Astrocyte of the spinal cord (primary cell): ENCODE data around the gene NWD2.
A peak's percentile ranks its signal among the peaks of the same experiment; 100 is the strongest.
"Not testable (repeated sequence)": the region's sequence is repeated elsewhere in the genome, so short reads cannot be mapped to it uniquely, and the experiment has no call there.

ENCODE experiments used
- DNase-seq: peaks from one replicate; pipeline ENCODE4 v3.0.0; 2011; ENCODE audit warnings: low read depth, low spot score
- H3K4me3 ChIP-seq: 2 replicates; pipeline ENCODE4 v1.5.1; 2011; ENCODE audit warnings: low read depth, mild to moderate bottlenecking, low read length, moderate library complexity
- CTCF ChIP-seq: IDR thresholded peaks from 2 replicates; pipeline ENCODE4 v1.5.1; 2012; ENCODE audit warnings: low read depth, mild to moderate bottlenecking, low read length, inconsistent platforms
- in situ Hi-C: cut with HindIII; loops from 2 replicates; pipeline ENCODE4 v1.10.0; 2017; ENCODE audit warnings: low sequenced_read_pairs

The NWD2 gene

DNA sequence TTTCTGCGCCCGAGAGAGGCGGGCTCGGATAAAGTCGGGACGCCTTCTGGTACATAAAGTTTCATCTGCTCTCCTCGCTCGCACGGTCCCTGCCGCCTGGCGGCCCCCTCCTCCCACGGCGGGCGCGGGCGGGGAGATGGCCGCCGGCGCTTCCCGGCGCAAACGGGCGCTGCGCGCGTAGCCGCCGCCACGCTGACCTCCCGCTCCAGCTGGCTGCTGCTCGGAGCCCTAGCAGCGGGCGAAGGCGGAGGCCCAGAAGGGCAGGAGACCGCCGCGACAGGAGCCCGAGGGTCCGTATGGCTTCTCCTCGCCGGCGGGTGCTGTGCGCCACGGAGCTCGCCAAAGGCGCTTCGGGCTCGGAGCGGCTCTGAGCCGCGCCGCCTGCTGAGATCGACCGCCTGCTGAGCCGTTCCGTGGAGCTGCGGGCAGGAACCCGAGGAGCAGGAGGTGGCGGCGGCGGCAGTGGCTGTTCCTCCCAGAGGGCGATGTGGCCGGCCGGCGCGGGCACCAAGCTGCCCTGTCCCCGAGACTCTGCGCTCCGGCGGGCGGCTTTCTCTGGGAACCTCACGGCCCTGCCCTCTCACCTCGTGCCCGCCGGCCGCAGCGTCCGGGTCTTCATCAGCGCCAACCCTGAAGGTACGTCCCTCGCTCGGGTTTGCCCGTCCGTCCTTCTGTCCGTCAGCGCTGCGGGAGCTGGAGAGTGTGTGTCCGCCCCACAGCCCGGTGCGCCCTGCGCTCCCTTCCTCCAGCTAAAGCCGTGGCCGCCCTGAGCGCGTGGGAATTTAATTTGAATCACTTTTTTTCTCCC lies at the start of gene NWD2:
Gene NWD2, plus strand, starts transcription at position 161 of the 808 bp plus-strand sequence. Its CDS starts 325 bp downstream, at position 486.
- in situ Hi-C loops = no loop called here
- no peak within 1 kb of the TSS for H3K4me3 ChIP-seq
- peak; percentile 4 for DNase-seq
- TF ChIP-seq CTCF = no peak

GRCh38 chr4:37197899-37198298 lies 46.6 kb upstream of the NWD2 start:
- no peak for TF ChIP-seq CTCF
- in situ Hi-C loops = no loop called here
- H3K4me3 ChIP-seq = no peak overlapping the region
- DNase-seq = no peak

DNA sequence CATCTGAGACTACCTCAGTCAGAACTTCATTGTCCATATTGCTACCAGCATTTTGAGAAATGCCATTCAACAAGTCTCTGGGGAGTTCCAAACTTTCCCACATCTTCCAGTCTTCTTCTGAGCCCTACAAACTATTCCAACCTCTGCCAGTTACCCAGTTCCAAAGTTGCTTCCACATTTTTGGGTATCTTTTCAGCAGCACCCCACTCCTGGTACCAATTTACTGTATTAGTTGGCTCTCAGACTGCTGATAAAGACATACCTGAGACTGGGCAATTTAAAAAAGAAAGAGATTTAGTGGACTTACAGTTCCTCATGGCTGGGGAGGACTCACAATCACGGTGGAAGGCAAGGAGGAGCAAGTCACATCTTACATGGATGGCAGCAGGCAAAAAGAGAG lies 39.8 kb upstream of the NWD2 start:
- in situ Hi-C loops, H3K4me3 ChIP-seq, DNase-seq: not testable (repeated sequence)

DNA sequence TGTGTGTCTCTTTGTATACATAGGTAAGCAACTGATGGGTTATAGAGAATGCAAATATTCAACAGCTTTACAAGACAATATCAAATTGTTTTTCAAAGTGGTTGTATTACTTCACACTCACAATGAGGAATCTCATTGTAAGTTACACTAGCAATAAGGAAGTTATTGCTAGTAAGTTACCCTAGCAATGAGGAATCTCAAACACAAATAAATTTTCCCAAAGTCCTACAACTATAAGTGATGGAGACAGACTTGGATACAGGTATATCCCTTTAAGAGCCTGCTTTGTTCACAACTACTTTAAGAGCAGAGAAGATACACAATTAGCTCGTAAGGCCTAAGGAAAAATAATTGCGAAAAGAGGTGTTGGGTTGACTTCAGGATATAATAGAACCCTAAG lies 28.3 kb upstream of the NWD2 start:
- no peak overlapping the region for H3K4me3 ChIP-seq
- no peak for TF ChIP-seq CTCF
- DNase-seq = no peak
- in situ Hi-C loops = no loop called here

GRCh38 chr4:37219242-37219641 lies 25.3 kb upstream of the NWD2 start:
- DNase-seq = no peak
- H3K4me3 ChIP-seq = no peak overlapping the region
- no peak for TF ChIP-seq CTCF
- in situ Hi-C loops = no loop called here

GRCh38 chr4:37219990-37220389 lies 24.6 kb upstream of the NWD2 start:
- H3K4me3 ChIP-seq = no peak overlapping the region
- in situ Hi-C loops = no loop called here
- no peak for TF ChIP-seq CTCF

GRCh38 chr4:37220685-37221084 lies 23.9 kb upstream of the NWD2 start:
- in situ Hi-C loops = no loop called here
- TF ChIP-seq CTCF = no peak

More at GRCh38 chr4:37219990-37220389, 24.6 kb upstream of the NWD2 start:
- no peak for DNase-seq

More at GRCh38 chr4:37220685-37221084, 23.9 kb upstream of the NWD2 start:
- H3K4me3 ChIP-seq = no peak overlapping the region
- DNase-seq = no peak
